Measurements from ENCODE around the gene PRM1. TPM values are rescaled to one million over a fixed set of nuclear protein-coding genes. Genes with fewer than 3 reads are reported as not detected.
A peak's percentile ranks its signal among the peaks of the same experiment; 100 is the strongest.

The PRM1 gene
- total and polyA plus RNA-seq, 2 of the 13 experiments (the other 11 are each of a cell fraction or from before 2014, with no cell fraction given) = not detected

DNA sequence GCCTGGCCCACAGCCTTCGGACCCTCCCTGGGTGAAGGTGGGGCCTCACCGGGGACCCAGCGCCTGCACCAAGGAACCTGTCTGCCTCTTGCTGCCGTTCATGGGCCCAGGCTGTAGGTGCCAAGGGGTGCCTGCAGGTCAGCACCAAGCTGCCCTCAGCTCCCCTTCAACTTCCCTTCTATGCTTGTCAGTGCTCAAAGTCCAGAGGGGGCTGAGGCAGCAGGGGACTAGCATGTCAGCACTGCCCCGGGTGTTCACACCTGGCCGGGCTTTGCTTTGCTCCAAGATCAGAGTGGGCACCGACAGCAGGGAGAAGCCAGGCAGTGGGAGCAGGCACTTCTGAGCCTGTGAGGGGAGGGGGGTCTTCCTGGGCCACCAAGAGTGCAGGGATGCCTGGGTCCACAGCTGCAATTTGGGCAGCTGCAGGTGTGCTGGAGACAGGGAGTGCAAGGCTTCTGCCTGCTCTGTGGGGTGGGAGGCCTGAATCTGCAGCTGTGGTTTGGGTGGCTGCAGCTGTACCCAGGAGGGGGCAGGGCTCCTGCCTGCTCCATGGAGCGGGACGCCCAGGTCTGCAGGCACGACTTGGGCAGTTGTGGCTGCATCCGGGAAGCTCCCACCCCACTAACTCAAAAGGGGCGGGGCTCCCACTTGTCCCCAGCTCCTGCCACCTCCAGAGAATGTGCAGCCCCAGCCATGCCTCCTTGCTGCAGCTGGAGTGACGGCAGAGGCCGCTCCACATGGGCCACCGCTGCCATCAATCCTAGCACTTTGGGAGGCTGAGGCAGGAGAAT, 27.6 kb upstream of the PRM1 start (continued):
- TF ChIP-seq FIP1L1 (IDR thresholded peaks at IDR 0.05; ENCODE audit: borderline replicate concordance, insufficient read depth, low read depth, low read length) = no peak
- no peak for TF ChIP-seq ZNF34 (CRISPR knock-in tag; IDR thresholded peaks at IDR 0.05; ENCODE audit: borderline replicate concordance)
- no peak for TF ChIP-seq ZNF432 (CRISPR knock-in tag; IDR thresholded peaks at IDR 0.05; ENCODE audit: borderline replicate concordance)
- peak; percentile 52; the same call in 1 of the 2 replicates for TF ChIP-seq ZBTB42 (CRISPR knock-in tag; IDR thresholded peaks at IDR 0.05)
- TF ChIP-seq REL (CRISPR knock-in tag; conservative IDR thresholded peaks at IDR 0.05) = no peak
- no peak for TF ChIP-seq ZFP36 (IDR thresholded peaks at IDR 0.05; ENCODE audit: borderline replicate concordance, low read depth, low read length, partially characterized antibody)
- TF ChIP-seq ZNF124 (CRISPR knock-in tag; IDR thresholded peaks at IDR 0.05) = peak; percentile 72; the same call in 1 of the 2 replicates
- no peak for TF ChIP-seq KAT2B (IDR thresholded peaks at IDR 0.05; ENCODE audit: borderline replicate concordance, low read depth, low read length)
- no peak for TF ChIP-seq PAX8 (CRISPR knock-in tag; IDR thresholded peaks at IDR 0.05; ENCODE audit: borderline replicate concordance)
- no peak; the same call in 1 of the 2 replicates for TF ChIP-seq ZNF619 (CRISPR knock-in tag; IDR thresholded peaks at IDR 0.05)
- TF ChIP-seq E2F2 (CRISPR knock-in tag; IDR thresholded peaks at IDR 0.05; ENCODE audit: borderline replicate concordance) = no peak; the same call in 1 of the 2 replicates
- no peak for TF ChIP-seq ZC3H4 (CRISPR knock-in tag; IDR thresholded peaks at IDR 0.05; ENCODE audit: borderline replicate concordance)
- peak; percentile 72; the same call in 1 of the 2 replicates for TF ChIP-seq NCOR1 (IDR thresholded peaks at IDR 0.05; ENCODE audit: borderline replicate concordance, low read length)
- TF ChIP-seq ZNF337 (CRISPR knock-in tag; IDR thresholded peaks at IDR 0.05; ENCODE audit: borderline replicate concordance, low read depth) = no peak
- TF ChIP-seq, protein P1, sequence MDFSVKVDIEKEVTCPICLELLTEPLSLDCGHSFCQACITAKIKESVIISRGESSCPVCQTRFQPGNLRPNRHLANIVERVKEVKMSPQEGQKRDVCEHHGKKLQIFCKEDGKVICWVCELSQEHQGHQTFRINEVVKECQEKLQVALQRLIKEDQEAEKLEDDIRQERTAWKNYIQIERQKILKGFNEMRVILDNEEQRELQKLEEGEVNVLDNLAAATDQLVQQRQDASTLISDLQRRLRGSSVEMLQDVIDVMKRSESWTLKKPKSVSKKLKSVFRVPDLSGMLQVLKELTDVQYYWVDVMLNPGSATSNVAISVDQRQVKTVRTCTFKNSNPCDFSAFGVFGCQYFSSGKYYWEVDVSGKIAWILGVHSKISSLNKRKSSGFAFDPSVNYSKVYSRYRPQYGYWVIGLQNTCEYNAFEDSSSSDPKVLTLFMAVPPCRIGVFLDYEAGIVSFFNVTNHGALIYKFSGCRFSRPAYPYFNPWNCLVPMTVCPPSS (IDR thresholded peaks at IDR 0.05) = no peak
- no peak for TF ChIP-seq NCOA1 (CRISPR knock-in tag; IDR thresholded peaks at IDR 0.05)
- TF ChIP-seq, protein P2, sequence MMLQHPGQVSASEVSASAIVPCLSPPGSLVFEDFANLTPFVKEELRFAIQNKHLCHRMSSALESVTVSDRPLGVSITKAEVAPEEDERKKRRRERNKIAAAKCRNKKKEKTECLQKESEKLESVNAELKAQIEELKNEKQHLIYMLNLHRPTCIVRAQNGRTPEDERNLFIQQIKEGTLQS (CRISPR knock-in tag; IDR thresholded peaks at IDR 0.05) = no peak
- TF ChIP-seq YY1 (IDR thresholded peaks at IDR 0.05; ENCODE audit: insufficient read depth, insufficient replicate concordance, low read depth, low read length) = no peak
- 0 out of 2 replicates have a peak, but pooled peaks have one; percentile 28 for TF ChIP-seq ZNF263 (CRISPR knock-in tag; IDR thresholded peaks at IDR 0.05)
- TF ChIP-seq PRDM4 (CRISPR knock-in tag; IDR thresholded peaks at IDR 0.05; ENCODE audit: borderline replicate concordance) = no peak
- TF ChIP-seq ZSCAN12 (CRISPR knock-in tag; IDR thresholded peaks at IDR 0.05) = no peak
- no peak for TF ChIP-seq BRCA1 (CRISPR knock-in tag; IDR thresholded peaks at IDR 0.05)
- TF ChIP-seq ZNF674 (CRISPR knock-in tag; IDR thresholded peaks at IDR 0.05; ENCODE audit: low read depth) = no peak
- TF ChIP-seq MEF2D (CRISPR knock-in tag; IDR thresholded peaks at IDR 0.05) = peak; percentile 87
- peak; percentile 16; the same call in 1 of the 2 replicates for TF ChIP-seq ZNF230 (CRISPR knock-in tag; IDR thresholded peaks at IDR 0.05)
